ENCODE measurements around the gene ZNF230.

DNA sequence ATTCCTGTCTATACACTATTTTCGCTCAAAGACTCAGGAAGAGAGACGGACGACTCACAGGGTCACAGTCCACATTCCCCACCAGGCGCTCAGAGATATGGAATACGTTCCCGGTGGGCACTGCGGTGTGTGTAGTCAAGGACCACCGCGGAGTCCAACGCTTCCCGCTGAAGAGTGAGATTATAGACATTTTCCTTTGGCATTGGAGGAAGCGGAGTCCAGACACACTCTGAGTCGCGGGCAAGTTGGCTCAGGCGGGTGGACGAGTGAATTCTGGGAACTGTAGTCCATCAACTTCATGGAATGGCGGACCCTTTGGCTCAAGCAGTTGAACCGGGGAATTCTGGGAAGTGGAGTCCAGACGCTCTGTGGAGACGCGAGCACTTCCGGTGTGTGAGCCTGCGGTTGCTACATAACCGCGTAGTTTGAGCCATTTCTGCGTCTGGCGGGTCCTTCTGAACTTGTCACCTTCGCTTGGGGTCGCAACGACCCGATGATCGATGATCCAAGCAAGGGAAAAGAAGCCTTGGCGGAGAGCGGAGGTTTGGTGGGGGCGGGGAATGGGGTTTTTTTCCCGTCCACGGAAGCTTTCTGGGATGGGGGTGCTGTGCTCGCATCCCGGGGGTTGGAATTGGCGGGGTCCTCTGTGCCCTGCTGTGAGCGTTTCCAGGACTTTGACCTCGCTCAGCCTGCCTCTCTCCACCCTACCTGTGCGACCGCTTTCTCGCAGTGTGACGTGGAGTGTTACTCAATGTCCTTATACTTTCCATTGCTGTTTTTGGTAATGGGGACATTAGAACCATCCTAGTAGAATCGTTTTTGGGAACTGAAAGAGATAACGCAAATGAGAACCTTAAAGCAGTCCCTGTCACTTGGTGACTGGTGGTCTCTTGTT is at the start of gene ZNF230:
- TF ChIP-seq, protein P1, sequence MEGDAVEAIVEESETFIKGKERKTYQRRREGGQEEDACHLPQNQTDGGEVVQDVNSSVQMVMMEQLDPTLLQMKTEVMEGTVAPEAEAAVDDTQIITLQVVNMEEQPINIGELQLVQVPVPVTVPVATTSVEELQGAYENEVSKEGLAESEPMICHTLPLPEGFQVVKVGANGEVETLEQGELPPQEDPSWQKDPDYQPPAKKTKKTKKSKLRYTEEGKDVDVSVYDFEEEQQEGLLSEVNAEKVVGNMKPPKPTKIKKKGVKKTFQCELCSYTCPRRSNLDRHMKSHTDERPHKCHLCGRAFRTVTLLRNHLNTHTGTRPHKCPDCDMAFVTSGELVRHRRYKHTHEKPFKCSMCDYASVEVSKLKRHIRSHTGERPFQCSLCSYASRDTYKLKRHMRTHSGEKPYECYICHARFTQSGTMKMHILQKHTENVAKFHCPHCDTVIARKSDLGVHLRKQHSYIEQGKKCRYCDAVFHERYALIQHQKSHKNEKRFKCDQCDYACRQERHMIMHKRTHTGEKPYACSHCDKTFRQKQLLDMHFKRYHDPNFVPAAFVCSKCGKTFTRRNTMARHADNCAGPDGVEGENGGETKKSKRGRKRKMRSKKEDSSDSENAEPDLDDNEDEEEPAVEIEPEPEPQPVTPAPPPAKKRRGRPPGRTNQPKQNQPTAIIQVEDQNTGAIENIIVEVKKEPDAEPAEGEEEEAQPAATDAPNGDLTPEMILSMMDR (tag by site-specific recombination; IDR thresholded peaks at IDR 0.05) = peak; percentile 83
- TF ChIP-seq MYNN (tag by site-specific recombination; IDR thresholded peaks at IDR 0.05; ENCODE audit: borderline replicate concordance) (peak; percentile 56; the same call in 1 of the 2 replicates), ZNF501 (tag by site-specific recombination; IDR thresholded peaks at IDR 0.05) (peak; percentile 89)
